Activated CD4-positive, alpha-beta T cell treated with anti-CD3 and anti-CD28 coated beads for 36 hours (primary cell): ENCODE results near the gene OGA. TPM values are rescaled to one million over a fixed set of nuclear protein-coding genes. Genes with fewer than 3 reads are reported as not detected.

ENCODE experiments used
- total RNA-seq, 2 experiments: library from RNA; stranded (reverse); gene quantifications; one replicate each; pipeline ENCODE4 v1.2.3, GENCODE V29; 2021

OGA gene
- total RNA-seq, 2 experiments from 2014 or later = 113 to 124 TPM

Other genes starting within 250 kb of the OGA start
- 10 to 100 TPM; 30.2 to 31.4 TPM for gene POLL, start 230.2 kb downstream of the OGA start, total RNA-seq
- gene DPCD, start 230.1 kb downstream of the OGA start, total RNA-seq = 10 to 100 TPM; 15.5 to 19.3 TPM
- gene FBXW4, start 123.3 kb downstream of the OGA start, total RNA-seq = 10 to 100 TPM; 34.7 to 36.3 TPM
- gene FGF8, start 42.3 kb downstream of the OGA start, total RNA-seq = under 1 TPM in 1 of 2 experiments, not detected in 1; 0.32 TPM
- 100 to 1,000 TPM; 207 to 214 TPM for gene NPM3, start 35.0 kb downstream of the OGA start, total RNA-seq
- gene KCNIP2, start 25.4 kb upstream of the OGA start, total RNA-seq = 1 to 10 TPM; 2.7 to 2.8 TPM
- gene ARMH3, start 237.7 kb upstream of the OGA start, total RNA-seq = 10 to 100 TPM; 16.0 to 21.0 TPM
- 10 to 100 TPM; 12.9 to 18.9 TPM for gene HPS6, start 246.9 kb upstream of the OGA start, total RNA-seq